ENCODE measurements around the gene MRPL14.

The MRPL14 gene

DNA sequence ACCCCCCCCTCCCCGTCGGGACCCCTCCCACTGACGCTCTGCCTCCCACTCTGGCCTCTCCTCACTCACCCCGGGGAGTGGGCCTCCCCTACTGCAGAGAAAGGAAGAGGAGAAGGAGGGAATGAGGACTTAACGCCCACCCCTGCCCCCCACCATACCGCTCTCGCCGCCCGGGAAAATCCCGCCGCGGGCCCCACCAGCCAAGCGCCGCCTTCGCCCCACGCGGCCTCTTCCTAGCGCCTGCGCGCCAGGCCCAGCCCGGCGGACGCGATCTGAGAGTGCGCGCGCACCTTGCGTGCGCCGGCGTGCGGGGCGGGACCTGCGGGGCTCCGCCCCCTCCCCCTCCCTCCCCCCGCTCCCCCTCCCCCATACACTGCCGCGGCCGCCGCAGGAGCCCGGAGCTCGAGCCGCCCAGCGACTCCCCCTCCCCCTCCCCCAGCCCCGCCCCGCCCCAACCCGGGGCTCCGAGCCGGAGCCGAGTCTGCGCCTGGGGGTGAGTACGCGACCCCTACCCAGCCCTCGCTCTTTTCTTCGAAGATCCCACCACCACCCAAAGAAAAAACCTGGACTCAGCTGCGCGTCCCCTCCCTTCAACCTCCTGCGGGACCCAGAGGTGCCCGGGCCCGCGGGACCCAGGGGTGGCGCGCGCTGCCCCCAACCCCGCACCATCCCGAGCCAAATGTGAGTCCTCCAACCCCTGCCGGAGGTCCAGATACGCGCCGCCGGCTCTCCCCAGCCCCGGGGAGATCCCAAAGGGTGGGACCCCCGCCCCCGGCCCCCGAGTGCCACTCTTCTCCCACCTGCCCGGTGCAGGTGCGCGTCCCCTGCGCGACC is at the start of gene MRPL14, which contains the start of gene TMEM63B:
TSS of gene MRPL14 (minus strand) at position 267 of the 834 bp plus-strand sequence. CDS start 10,841 bp downstream, outside the sequence.
TSS of gene TMEM63B (plus strand) at position 369 of the 834 bp plus-strand sequence. CDS start 7,031 bp downstream, outside the sequence.
- peak; percentile 81 for DNase-seq (ENCODE audit: low read depth, low spot score)

DNA sequence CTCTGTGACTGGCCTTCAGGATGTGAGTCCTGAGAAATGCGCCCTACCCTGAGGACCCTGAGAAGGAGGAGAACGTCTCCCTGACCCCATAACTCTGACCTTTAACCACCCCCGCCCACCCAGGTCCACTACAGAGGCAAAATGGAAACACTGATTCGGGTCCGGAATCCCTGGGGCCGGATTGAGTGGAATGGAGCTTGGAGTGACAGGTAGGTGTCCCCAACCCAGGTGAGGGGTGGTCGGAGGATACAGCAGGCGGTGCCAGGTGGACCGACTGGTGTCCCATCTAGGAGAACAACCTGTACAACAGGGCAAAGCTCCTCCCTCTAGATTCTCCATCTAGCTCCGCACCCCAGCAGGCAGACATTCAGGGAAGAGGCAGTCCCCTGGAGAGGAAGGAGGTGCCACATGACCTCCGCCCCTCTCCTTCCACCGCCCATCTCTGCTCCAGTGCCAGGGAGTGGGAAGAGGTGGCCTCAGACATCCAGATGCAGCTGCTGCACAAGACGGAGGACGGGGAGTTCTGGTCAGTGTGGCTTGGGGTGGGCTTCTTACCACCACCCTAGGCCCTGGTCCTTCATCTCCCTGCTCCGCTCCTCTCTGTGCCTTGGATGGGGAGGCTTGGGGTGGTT is 49.0 kb upstream of the MRPL14 start:
- no peak for DNase-seq (ENCODE audit: low read depth, low spot score)

DNA sequence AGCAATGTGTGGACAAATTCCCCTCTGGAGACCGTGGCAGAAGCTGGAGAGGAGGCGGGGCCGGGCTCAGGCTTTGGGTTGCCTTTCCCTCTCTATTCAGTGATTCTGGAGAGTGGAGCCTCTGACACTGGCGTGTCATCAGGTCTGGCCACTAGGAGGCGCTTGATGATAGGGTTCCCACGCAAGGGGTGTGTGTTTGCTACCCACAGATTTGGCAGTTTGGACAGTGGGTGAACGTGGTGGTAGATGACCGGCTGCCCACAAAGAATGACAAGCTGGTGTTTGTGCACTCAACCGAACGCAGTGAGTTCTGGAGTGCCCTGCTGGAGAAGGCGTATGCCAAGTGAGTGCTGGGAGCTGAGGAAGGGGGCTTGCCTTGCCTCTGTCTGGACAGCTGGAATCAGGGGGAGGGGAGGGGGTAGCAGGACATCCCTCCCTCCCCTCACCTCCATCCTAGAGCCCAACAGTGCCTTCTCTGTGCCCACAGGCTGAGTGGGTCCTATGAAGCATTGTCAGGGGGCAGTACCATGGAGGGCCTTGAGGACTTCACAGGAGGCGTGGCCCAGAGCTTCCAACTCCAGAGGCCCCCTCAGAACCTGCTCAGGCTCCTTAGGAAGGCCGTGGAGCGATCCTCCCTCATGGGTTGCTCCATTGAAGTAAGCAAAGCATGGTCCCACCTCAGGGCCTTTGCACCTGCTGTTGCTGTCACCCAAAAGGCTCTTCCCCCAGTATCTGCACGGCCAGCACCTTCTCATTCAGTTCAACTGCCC is 45.7 kb upstream of the MRPL14 start:
- peak; percentile 43 for DNase-seq (ENCODE audit: low read depth, low spot score)

DNA sequence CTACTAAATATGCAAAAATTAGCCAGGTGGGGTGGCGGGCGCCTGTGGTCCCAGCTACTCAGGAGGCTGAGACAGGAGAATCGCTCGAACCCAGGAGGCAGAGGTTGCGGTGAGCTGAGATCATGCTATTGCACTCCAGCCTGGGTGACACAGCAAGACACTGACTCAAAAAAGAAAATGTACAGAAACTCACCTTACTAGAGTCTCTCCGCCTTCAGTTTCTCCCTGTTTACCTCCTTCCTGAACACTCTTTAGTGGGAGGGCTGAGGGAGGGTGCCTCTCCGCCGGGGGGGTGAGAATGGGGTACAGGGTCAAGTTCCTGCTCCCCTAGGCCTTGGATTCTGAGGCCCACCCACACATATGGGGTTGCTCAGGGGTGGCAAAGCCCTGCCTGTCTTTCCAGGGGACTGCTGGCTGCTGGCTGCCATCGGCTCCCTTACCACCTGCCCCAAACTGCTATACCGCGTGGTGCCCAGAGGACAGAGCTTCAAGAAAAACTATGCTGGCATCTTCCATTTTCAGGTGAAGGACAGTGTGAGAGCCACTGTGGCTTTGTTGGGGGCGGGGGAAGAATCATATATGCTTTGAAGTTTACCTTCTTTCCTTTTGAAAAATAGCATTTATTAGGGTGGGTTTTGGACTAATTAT is 44.8 kb upstream of the MRPL14 start:
- DNase-seq (ENCODE audit: low read depth, low spot score) = no peak

DNA sequence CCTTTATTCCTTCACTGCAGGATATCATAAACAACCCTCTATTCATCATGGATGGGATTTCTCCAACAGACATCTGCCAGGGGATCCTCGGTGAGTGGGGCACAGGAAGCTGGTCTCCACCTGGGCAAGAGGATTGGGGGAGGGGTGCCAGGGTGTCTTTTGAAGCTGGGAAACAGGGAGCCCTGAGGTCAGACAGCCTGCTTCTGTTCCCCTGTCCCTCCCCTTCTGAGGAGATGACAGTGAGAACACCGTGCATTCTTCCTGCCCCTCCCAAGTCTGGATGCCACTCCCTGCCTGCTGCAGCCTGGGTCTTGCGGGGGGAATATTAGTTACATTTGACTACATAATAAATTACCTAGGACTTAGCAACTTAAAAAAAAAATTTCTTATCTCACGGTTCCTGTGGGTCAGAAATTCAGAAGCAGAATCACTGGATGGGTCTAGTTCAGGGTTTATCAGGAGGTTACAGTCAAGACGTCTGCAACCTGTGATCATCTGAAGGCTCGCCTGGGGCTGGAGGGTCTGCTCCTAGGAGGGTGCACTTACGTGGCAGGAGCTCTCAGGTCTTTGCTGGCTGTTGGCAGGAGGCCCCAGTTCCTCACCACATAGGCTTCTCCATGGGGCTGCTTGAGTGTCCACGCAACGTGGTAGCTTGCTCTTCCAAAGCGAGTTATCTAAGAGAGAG is 42.8 kb upstream of the MRPL14 start:
- no peak for DNase-seq (ENCODE audit: low read depth, low spot score)

DNA sequence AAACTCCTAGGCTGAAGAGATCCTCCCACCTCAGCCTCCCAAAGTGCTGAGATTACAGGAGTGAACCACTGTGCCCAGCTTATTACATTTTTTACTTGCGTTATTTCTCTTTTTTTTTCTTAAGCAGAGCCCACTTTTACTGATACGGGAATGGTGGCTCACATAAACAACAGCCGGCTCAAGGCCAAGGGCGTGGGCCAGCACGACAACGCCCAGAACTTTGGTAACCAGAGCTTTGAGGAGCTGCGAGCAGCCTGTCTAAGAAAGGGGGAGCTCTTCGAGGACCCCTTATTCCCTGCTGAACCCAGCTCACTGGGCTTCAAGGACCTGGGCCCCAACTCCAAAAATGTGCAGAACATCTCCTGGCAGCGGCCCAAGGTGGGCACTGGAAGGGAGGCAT is 41.9 kb upstream of the MRPL14 start:
- DNase-seq (ENCODE audit: low read depth, low spot score) = no peak

DNA sequence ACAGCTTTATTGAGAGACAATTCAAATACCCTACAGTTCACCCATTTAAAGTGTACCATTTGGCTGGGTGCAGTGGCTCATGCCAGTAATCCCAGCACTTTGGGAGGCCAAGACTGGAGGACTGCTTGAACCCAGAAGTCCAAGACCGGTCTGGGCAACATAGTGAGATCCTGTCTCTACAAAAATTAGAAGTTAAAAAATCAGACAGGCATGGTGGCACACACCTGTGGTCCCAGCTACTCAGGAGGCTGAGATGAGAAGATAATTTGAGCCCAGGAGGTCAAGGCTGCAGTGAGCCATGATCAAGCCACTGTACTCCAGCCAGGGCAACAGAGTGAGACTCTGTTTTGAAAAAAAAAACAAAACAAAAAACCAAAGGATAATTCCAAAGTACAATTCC is 40.3 kb upstream of the MRPL14 start:
- no peak for DNase-seq (ENCODE audit: low read depth, low spot score)

DNA sequence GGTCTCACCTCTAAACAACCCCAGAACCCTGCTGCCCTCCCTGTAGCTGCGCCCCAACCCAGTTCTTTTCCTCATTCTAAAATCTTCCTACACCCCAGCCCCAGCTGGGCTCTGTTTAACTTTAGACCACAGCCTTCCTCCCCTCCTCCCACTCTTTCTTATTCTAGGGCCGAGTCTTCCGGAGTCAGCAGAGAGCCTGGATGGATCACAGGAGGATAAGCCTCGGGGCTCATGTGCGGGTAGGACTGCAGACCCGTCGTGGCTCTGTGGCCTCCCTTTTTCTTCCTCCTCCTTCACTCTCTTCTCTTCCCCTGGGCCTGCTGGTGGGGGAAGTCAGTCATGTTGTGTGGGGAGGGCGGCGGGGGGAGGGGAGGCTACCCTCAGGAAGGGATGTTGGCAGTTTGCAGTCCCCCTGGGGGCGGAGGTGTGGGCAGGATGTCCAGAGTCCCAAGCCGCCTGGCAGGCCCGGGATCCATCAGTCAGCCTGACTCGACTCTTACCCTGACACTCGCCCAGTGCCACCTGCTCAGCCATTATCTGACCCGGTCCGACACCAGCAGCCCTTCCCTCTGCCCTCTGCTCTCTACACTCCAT is 39.4 kb upstream of the MRPL14 start:
- no peak for DNase-seq (ENCODE audit: low read depth, low spot score)

DNA sequence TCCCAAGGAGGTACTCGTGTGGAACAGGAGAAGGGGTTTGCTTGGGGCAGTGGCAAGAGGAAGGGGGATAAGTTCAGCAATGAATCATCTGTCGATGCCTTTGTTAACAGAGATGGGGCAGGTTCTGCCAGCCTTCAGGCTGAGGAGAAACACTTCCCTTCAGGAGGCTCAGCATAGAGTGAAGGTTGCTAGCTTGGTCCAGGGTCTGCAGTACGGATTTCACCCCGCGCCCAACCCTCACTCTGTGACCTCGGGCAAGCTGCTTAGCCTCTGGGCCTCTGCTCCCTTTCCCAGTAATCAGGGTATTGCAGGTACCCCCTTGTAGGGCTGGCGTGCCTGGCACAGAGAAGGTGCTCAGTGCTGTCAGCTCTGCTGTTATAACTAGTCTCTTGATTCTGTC is 38.9 kb upstream of the MRPL14 start:
- DNase-seq (ENCODE audit: low read depth, low spot score) = no peak

DNA sequence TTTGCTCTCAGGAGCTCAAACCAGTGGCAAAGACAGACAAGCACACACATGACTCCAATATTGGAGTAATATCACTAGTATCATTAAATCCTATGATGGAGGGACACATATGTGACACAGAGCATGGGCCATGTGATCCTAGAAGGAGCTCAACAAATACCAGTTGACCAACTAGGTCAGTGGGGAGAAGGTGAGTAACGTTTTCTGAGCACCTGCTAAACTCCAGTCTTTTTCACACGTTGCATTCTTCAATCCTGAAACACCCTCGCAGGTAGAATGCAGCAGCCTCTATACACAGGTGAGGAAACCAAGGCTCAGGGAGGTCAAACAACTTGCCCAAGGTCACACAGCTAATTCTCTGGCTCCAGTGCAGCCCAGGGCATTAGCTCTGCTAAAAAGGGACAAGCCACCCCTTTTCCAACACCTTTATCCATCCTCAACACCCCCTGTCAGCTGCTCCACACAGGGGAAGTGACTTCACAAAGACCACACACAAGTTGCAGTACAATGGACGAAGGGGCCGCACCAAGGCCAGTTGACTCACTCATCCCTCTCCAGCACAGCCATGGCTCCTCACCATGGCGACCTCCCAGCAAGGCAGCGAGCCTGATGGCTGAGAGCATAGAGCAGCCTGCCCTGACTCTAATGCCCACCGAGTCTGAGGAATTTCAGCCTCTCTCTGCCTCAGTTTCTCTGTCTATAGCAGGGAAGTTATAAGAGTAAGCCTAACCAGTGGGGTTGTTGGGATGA is 35.8 kb upstream of the MRPL14 start:
- no peak for DNase-seq (ENCODE audit: low read depth, low spot score)

DNA sequence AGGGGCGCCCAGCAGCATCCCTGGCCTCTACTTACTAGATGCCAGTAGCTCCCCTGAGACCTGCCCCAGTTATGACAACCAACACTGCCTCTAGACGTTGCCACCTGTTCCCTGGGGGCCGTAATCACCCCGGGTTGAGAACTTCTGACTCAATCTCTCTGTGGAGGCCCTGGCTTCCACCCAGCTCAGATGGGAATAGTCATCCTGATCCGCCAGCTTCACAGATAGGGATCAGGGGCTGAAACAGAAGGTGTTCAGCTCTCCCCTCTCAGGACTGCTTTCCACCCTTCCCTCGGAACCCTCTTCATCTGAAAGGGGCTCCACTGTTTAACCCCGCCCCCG is 34.7 kb upstream of the MRPL14 start:
- DNase-seq (ENCODE audit: low read depth, low spot score) = no peak

DNA sequence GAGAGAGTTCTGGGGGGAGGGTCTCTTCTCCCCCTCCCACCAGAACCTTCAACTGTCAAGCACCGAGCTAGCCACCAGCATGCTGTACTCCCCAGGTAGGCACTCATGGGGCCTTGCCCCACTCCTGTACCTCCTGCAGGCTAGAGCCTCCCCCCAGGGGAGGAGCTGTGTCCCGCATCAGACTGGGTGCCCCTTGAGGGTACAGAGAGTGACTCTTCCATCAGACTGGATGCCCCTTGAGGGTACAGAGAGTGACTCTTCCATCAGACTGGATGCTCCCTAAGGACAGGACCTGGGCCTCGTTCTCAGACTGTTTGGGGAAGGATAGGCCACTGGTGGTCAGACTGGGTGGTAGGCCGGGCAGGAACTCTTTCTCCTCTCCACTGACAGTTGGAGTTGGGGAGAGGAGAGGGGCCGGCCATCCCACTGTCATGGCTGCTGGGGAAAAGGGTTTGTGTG is 31.5 kb upstream of the MRPL14 start, which contains the start of gene CAPN11:
TSS of gene CAPN11 (plus strand) at position 51 of the 459 bp plus-strand sequence. CDS start at position 80, 29 bp downstream.
- DNase-seq (ENCODE audit: low read depth, low spot score) = no peak

DNA sequence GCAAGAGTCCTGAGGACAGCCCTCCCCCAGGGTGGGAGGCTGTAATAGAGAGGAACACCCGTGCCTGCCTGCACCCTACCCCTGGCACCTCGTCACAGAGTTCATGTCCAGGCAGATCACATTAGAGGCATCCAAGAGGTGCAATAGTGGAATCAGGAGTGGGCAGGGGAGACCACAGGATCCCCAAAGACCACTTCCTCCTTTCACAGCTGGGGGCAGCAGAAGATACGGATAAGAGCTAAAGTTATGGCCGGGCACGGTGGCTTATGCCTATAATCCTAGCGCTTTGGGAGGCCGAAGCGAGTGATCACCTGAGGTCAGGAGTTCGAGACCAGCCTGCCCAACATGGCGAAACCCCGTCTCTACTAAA is 29.9 kb upstream of the MRPL14 start:
- DNase-seq (ENCODE audit: low read depth, low spot score) = no peak

DNA sequence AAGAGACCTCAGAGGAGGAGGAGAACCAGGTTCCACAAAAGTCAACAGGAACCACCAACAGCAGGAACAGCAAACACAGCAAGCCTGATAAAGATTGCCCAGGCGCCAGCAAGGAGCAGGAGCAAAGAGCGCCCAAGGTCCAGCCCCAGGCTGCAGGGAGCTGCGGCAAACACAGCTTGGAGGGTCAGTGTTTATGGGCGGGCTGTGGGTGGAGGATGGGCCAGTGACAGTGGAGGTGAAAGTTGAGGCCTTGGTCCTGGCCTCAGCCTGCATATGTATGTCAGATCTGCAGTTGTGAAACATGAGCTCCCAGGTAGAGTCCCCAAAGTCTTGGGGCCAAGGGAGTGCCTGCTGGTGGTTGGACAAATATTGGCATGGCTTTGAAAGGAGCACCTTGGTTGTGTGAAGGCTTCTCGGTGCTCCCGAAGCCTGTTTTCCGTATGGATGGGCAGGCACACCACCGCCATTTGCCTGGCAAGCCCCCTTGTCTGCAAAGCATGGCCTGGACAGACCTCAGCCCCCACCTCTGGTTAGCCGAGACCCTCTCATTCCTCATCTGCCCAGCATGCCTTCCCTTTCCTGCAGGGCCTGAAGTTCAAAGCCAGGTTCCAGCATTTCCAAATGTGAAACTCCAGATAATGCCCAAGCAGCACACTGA is 29.4 kb upstream of the MRPL14 start:
- no peak for DNase-seq (ENCODE audit: low read depth, low spot score)

DNA sequence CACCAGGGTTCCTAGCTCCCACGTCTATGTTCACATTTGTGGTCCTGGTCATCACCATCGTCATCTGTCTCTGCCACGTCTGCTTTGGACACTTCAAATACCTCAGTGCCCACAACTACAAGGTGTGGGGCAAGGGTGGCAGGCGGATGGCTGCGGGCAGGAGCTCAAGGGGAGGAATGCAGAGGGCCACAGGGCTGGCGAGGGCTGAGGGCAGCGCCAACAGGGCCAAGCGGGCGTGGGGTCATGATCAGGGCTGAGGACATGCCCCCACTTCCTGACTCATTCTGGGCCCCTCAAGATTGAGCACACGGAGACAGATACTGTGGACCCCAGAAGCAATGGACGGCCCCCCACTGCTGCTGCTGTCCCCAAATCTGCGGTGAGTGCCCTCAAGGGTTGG is 26.8 kb upstream of the MRPL14 start:
- no peak for DNase-seq (ENCODE audit: low read depth, low spot score)

DNA sequence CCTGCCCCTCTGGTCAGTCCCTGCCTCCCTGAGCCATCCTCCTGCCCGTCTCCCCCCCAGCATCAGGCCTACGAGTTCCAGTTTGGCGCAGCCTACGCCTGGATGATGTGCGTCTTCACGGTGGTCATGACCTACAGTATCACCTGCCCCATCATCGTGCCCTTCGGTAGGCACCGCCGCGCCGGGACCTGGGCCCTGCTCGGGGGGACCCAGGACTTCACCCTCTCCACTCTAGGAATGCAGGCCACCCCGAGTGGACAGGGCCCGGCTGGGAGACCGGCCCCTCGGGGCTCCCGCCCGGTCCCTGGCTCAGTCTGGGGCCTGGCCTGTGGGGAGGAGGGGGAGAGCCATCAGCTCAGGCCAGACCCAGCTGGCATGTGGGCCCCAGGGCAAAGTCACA is 25.3 kb upstream of the MRPL14 start:
- DNase-seq (ENCODE audit: low read depth, low spot score) = no peak

DNA sequence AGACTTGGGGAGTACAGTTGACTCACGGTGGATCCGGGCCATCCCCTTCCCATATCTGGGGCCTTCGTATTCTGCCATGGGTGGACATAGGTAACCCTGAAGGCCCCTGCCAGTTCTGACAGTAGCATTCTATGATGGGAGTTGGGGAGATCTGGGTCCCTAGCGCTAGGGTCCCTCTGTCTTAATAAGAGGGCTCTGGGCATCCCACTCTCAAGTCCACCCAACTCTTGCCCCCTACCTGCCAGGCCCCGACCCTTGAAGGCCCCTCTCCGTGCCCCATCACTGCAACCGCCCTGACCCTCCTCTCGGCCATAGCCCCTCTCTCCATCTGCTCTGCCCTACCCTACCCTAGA is 24.8 kb upstream of the MRPL14 start:
- DNase-seq (ENCODE audit: low read depth, low spot score) = no peak

DNA sequence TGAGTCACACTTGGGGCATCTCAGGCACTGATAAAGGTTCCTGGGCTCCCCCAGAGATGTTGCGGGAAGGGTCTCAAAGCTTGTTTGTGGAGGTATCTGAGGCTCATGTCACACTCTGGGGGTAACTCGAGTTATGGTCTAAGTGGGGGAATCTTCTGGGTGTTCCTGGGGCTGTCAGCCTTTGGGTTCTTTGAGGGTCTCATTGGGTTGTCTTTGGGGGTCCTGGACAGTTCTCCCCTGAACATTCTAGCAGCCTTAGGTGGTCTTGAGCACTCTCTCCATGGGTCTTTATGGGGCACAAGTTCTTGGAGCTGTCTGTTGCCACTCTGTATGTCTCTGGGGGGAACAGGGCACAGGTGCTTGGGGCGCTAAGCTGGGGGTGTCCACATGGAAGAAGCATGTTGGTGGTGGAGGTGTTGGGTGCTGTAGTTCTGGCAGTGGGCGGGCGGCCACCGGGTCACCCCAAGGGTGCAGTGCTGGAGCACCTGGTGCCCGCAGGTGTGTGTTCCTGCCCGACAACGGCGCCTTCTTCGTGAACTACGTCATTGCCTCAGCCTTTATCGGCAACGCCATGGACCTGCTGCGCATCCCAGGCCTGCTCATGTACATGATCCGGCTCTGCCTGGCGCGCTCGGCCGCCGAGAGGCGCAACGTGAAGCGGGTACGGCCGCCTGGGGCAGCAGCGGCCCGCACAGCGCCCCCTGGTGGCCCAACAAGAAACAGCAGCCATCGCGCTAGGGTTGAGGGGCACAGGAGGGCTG is 24.3 kb upstream of the MRPL14 start:
- peak; percentile 57 for DNase-seq (ENCODE audit: low read depth, low spot score)

All from activated naive CD8-positive, alpha-beta T cell treated with anti-CD3 and anti-CD28 coated beads, Interleukin-2, amount 50 U/mL, for 16 hours (primary cell).